Endothelial cell of umbilical vein (primary cell): ENCODE results near the gene ZNF354C.

Source experiments
- CTCF ChIP-seq, 2 donors: IDR thresholded peaks; 1 replicate in 1 of 2; 2 replicates in 1 of 2; pipeline ENCODE4 v1.5.1; 2011; ENCODE audit warnings: low read length in 2 of 2, mild to moderate bottlenecking in 2 of 2, moderate library complexity in 2 of 2, control low read depth in 1 of 2, inconsistent platforms in 1 of 2, low read depth in 1 of 2; ENCODE audit not compliant: insufficient read depth in 1 of 2; ENCODE audit errors: extremely low read depth in 1 of 2
- EZH2 ChIP-seq: IDR thresholded peaks from 2 replicates; pipeline ENCODE4 v1.6.1; 2012; ENCODE audit warnings: borderline replicate concordance, low read depth, mild to moderate bottlenecking, moderate library complexity, low read length, inconsistent platforms; ENCODE audit not compliant: severe bottlenecking
- FOS ChIP-seq: IDR thresholded peaks from 2 replicates; pipeline ENCODE4 v1.6.1; 2011; ENCODE audit warnings: mild to moderate bottlenecking, low read length, moderate library complexity, borderline replicate concordance; ENCODE audit not compliant: insufficient read depth
- GATA2 ChIP-seq: IDR thresholded peaks from 2 replicates; pipeline ENCODE4 v1.7.0; 2011; ENCODE audit warnings: low read depth, mild to moderate bottlenecking, moderate library complexity, mixed read lengths, low read length; ENCODE audit not compliant: insufficient read length, insufficient read depth
- MAX ChIP-seq: IDR thresholded peaks from 2 replicates; pipeline ENCODE4 v1.6.1; 2011; ENCODE audit not compliant: insufficient read depth, insufficient read length
- MYC ChIP-seq: IDR thresholded peaks from one replicate; pipeline ENCODE4 v1.6.1; 2011; ENCODE audit warnings: mild to moderate bottlenecking, low read depth, low read length
- POLR2A ChIP-seq: IDR thresholded peaks from 2 replicates; pipeline ENCODE4 v1.6.1; 2012; ENCODE audit warnings: low read depth, mild to moderate bottlenecking, control low read depth, low read length
- POLR2AphosphoS5 ChIP-seq: IDR thresholded peaks from 2 replicates; pipeline ENCODE4 v1.6.1; 2012; ENCODE audit warnings: low read depth, mild to moderate bottlenecking, control low read depth, low read length, moderate library complexity; ENCODE audit not compliant: insufficient read depth

- TF ChIP-seq GATA2 = no peak
- no peak for TF ChIP-seq CTCF (IDR thresholded peaks at IDR 0.05; ENCODE audit: extremely low read depth in 1 of 2, insufficient read depth in 1 of 2, low read depth in 1 of 2, low read length in 2 of 2)
- TF ChIP-seq POLR2AphosphoS5 = no peak
- TF ChIP-seq EZH2 = no peak
- TF ChIP-seq MYC = no peak
- TF ChIP-seq MAX = no peak
- TF ChIP-seq POLR2A = no peak
- no peak for TF ChIP-seq FOS
Measured at GRCh38 chr5:179079165-179079987, 19.2 kb downstream of the ZNF354C start.
